ENCODE measurements around the gene ST3GAL6.

DNA sequence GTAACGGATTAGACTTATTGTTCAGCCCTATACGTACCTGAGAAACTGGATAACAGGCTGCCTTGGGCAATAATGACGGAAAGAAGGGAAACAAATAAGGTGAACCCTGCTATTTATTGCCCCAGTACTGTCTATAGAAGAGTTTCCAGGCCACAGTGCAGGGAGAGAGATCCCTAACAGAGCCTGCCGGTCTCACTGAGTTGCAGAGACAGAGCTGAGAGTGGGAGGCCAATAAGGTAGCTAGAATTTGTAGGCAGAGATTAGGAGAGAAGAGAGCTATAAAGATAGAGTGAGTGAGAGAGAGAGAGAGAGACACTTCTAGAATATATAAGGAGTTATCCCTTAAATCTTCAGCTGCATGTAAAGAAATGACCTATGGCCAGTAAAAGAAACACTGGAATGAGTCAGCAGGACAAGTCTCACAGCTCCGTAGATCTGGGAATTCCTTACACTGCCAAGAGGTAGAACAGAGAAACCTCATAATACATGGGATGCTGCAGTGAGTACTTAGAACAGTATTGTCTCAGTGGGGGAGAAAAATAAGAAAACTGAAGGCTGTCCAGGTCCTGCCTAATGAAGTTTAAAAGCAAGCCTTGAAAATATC is 51.8 kb downstream of the ST3GAL6 start:
- no peak for TF ChIP-seq CTCF (IDR thresholded peaks at IDR 0.05 in 4 of 5, conservative IDR thresholded peaks at IDR 0.05 in 1 of 5)
- no peak for TF ChIP-seq POLR2A (IDR thresholded peaks at IDR 0.05)

Measured in gastrocnemius medialis (tissue), 4 donors.